HepG2 (cell line): Measurements from ENCODE around the gene HYLS1. TPM values are rescaled to one million over a fixed set of nuclear protein-coding genes. Genes with fewer than 3 reads are reported as not detected.

Experiments used
- ATAC-seq: fragments of 200-7000 bp; cut with Tn5 transposase; 3 replicates; pipeline ENCODE4 v1.9.1; 2020; ENCODE audit warnings: mild to moderate bottlenecking, moderate library complexity
- BruUV-seq: library from RNA; stranded (reverse); fragments of 400-500 nt; replicated peaks from 2 replicates; lab custom pipeline; 2021; lab: Mats Ljungman, UMichigan
- CTCF ChIA-PET: fragments of 300-600 bp; formaldehyde crosslinking; extraction: SDS; loops from one replicate; lab custom pipeline; 2021; ENCODE audit warnings: low total read pairs, inconsistent platforms, low intra/inter-chr PET ratio; lab: Yijun Ruan, JAX
- POLR2A ChIA-PET: fragments of 350-600 bp; sonication (Branson Sonifier 250); formaldehyde crosslinking; loops from one replicate; lab custom pipeline; 2020; ENCODE audit warnings: antibody characterized with exemption, inconsistent platforms; lab: Yijun Ruan, JAX
- DNase-seq: peaks from one replicate; pipeline ENCODE4 v3.0.0-alpha.2; 2015; ENCODE audit warnings: low spot score
- FAIRE-seq: peaks from 3 replicates; lab custom pipeline; 2011; peaks lifted over from hg19 to GRCh38; lab: Jason Lieb, UNC
- H2AFZ ChIP-seq: one replicate; pipeline ENCODE4 v1.6.1; 2011; ENCODE audit warnings: low read length, inconsistent platforms
- H3K27ac ChIP-seq: fragments of 300-600 bp; 3 replicates; pipeline ENCODE4 v1.8.0; 2011; ENCODE audit warnings: mixed run types, mild to moderate bottlenecking, mixed read lengths, low read length, inconsistent platforms; ENCODE audit not compliant: insufficient read depth; ENCODE audit errors: extremely low read length
- H3K27me3 ChIP-seq, 2 experiments: fragments of 200-600 bp in 1 of 2; 2 replicates in 1 of 2; 3 replicates in 1 of 2; pipeline versions ENCODE4 v1.6.0 to v1.8.0; 2011; ENCODE audit warnings: low read length in 2 of 2, mild to moderate bottlenecking in 2 of 2, moderate library complexity in 2 of 2, inconsistent platforms in 1 of 2; ENCODE audit not compliant: insufficient read depth in 2 of 2, control insufficient read depth in 1 of 2
- H3K36me3 ChIP-seq, 2 experiments: fragments of 200-600 bp in 1 of 2; replicated peaks in 1 of 2; 2 replicates in 1 of 2; 3 replicates in 1 of 2; pipeline versions ENCODE4 v1.5.1 to v1.8.0; 2011; ENCODE audit warnings: low read length in 2 of 2, inconsistent platforms in 1 of 2; ENCODE audit not compliant: insufficient read depth in 2 of 2, control insufficient read depth in 1 of 2
- H3K4me1 ChIP-seq: 2 replicates; pipeline ENCODE4 v1.5.1; 2012; ENCODE audit warnings: low read length, inconsistent platforms; ENCODE audit not compliant: insufficient read depth
- H3K4me2 ChIP-seq: 2 replicates; pipeline ENCODE4 v1.6.0; 2011; ENCODE audit warnings: low read depth, low read length, inconsistent platforms
- H3K4me3 ChIP-seq, 3 experiments: fragments of 200-600 bp in 1 of 3; sonication (generic), shearing (Covaris generic) in 1 of 3; replicated peaks in 1 of 3; 2 replicates each; pipeline ENCODE4 v1.5.1; 2011 to 2016; ENCODE audit warnings: low read length in 3 of 3, inconsistent platforms in 2 of 3, low read depth in 2 of 3, mild to moderate bottlenecking in 2 of 3, control low read depth in 1 of 3, mixed read lengths in 1 of 3; ENCODE audit not compliant: insufficient read depth in 1 of 3
- H3K79me2 ChIP-seq: one replicate; pipeline ENCODE4 v1.6.1; 2011; ENCODE audit warnings: low read length, inconsistent platforms; ENCODE audit not compliant: insufficient read depth
- H3K9ac ChIP-seq: 2 replicates; pipeline ENCODE4 v1.6.0; 2011; ENCODE audit warnings: mild to moderate bottlenecking, low read depth, low read length, inconsistent platforms; ENCODE audit not compliant: insufficient read depth
- H3K9me3 ChIP-seq: 2 replicates; pipeline ENCODE4 v1.5.1; 2012; ENCODE audit warnings: mild to moderate bottlenecking, low read length
- H4K20me1 ChIP-seq: 2 replicates; pipeline ENCODE4 v1.6.0; 2011; ENCODE audit warnings: inconsistent platforms, mild to moderate bottlenecking, low read length, moderate library complexity; ENCODE audit not compliant: insufficient read depth
- CHCHD3 ChIP-seq: sonication (generic); formaldehyde crosslinking; IDR thresholded peaks from 2 replicates; pipeline ENCODE4 v1.8.0; 2022; ENCODE audit warnings: mild to moderate bottlenecking, missing genetic modification reagents, moderate library complexity
- FLYWCH1 ChIP-seq: sonication (generic); formaldehyde crosslinking; IDR thresholded peaks from 2 replicates; pipeline ENCODE4 v1.8.1; 2023; ENCODE audit warnings: mild to moderate bottlenecking, missing genetic modification reagents
- FOXO1 ChIP-seq: sonication (generic); formaldehyde crosslinking; IDR thresholded peaks from 2 replicates; pipeline ENCODE4 v1.4.0; 2020; ENCODE audit warnings: missing genetic modification reagents
- GATAD1 ChIP-seq: IDR thresholded peaks from 2 replicates; pipeline ENCODE4 v1.6.1; 2016; ENCODE audit warnings: missing genetic modification reagents, missing compliant biosample characterization
- GTF2F1 ChIP-seq: fragments of 150-350 bp; IDR thresholded peaks from 2 replicates; pipeline ENCODE4 v1.6.1; 2014; ENCODE audit warnings: low read length
- REPIN1 ChIP-seq: sonication (generic); formaldehyde crosslinking; IDR thresholded peaks from 2 replicates; pipeline ENCODE4 v1.8.0; 2022; ENCODE audit warnings: missing genetic modification reagents, low read depth, mild to moderate bottlenecking, borderline replicate concordance
- SATB2 ChIP-seq: sonication (generic); formaldehyde crosslinking; IDR thresholded peaks from 2 replicates; pipeline ENCODE4 v1.5.0; 2020; ENCODE audit warnings: missing genetic modification reagents
- SP1 ChIP-seq, 2 experiments: fragments of 450-650 bp in 1 of 2; sonication (generic) in 1 of 2; formaldehyde crosslinking in 1 of 2; IDR thresholded peaks; 2 replicates each; pipeline versions ENCODE4 v1.4.0 to v1.6.1; 2016 to 2020; ENCODE audit warnings: missing genetic modification reagents in 1 of 2
- TEAD3 ChIP-seq: optimal IDR thresholded peaks from 2 replicates; pipeline ENCODE3; 2016; ENCODE audit warnings: borderline replicate concordance
- ZBED4 ChIP-seq: sonication (generic); formaldehyde crosslinking; IDR thresholded peaks from 2 replicates; pipeline ENCODE4 v1.4.0; 2020; ENCODE audit warnings: missing genetic modification reagents, borderline replicate concordance
- ZNF414 ChIP-seq: sonication (generic); formaldehyde crosslinking; IDR thresholded peaks from 2 replicates; pipeline ENCODE4 v1.5.0; 2020; ENCODE audit warnings: missing genetic modification reagents
- ZNF564 ChIP-seq: sonication (generic); formaldehyde crosslinking; IDR thresholded peaks from 2 replicates; pipeline ENCODE4 v1.8.1; 2023; ENCODE audit warnings: mild to moderate bottlenecking, missing genetic modification reagents
- WGBS: methylation state at CpG from one replicate; pipeline ENCODE4 v1.1.6; 2017; ENCODE audit warnings: low lambda C conversion rate; 5-methylcytosine and 5-hydroxymethylcytosine counted together
- in situ Hi-C: cut with HindIII; loops from 2 replicates; pipeline ENCODE4 v1.10.0; 2017; ENCODE audit warnings: low pct_unique_long_range_greater_than_20kb; ENCODE audit not compliant: extremely low pct_ligation_motif_present
- intact Hi-C: fragments of 100-400 bp; cut with micrococcal nuclease; formaldehyde crosslinking; loops from one replicate; pipeline ENCODE4 v1.10.0; 2022; ENCODE audit not compliant: unreplicated experiment
- polyA plus RNA-seq, 8 experiments: library from polyadenylated mRNA; depleted of rRNA in 3 of 8; stranded (reverse) in 7 of 8; unstranded in 1 of 8; fragments of >200 nt; fragmentation: Illumina TruSeq in 4 of 8; extraction: Trizol in 4 of 8; gene quantifications; 2 replicates each; pipeline versions ENCODE4 v1.2.1 to v1.2.3, GENCODE V29; 2011 to 2016; ENCODE audit warnings: low read depth in 4 of 8, missing spikeins in 1 of 8, mixed read lengths in 1 of 8; ENCODE audit not compliant: insufficient read depth in 1 of 8
- total RNA-seq, 5 experiments: library from RNA; depleted of rRNA; stranded (reverse); fragments of >200 nt; fragmentation: Illumina TruSeq; extraction: Trizol; gene quantifications; 2 replicates each; pipeline ENCODE4 v1.2.3, GENCODE V29; 2016; ENCODE audit warnings: low read depth in 1 of 5

Gene HYLS1
- total and polyA plus RNA-seq, 2 of the 13 experiments (the other 11 are each of a cell fraction or from before 2014, with no cell fraction given): 1.3 to 3.8 TPM

- H3K79me2 ChIP-seq: no peaks in the 10 kb centered on the region
- DNase-seq: no peak
- 22% methylated on average over 1 of the region's 1 CpG for WGBS
- no peaks in the 10 kb centered on the region for H3K27me3 ChIP-seq
- no TSS peak for BruUV-seq
- no peaks in the 10 kb centered on the region for H4K20me1 ChIP-seq
- TF ChIP-seq CHCHD3 (no peak), FLYWCH1 (CRISPR knock-in tag) (no peak), GATAD1 (CRISPR knock-in tag) (no peak), REPIN1 (CRISPR knock-in tag) (no peak), TEAD3 (CRISPR knock-in tag) (no peak), FOXO1 (no peak), SATB2 (CRISPR knock-in tag) (no peak), ZNF414 (CRISPR knock-in tag) (no peak), GTF2F1 (no peak), SP1 (IDR thresholded peaks at IDR 0.05) (no peak), SP1 (CRISPR knock-in tag; IDR thresholded peaks at IDR 0.05) (no peak), ZBED4 (CRISPR knock-in tag) (no peak), ZNF564 (CRISPR knock-in tag) (no peak)
- ChIA-PET CTCF (no interaction called here), POLR2A (no interaction called here)
- no peak for ATAC-seq
- H3K4me2 ChIP-seq: no peak overlapping the region
- H3K9me3 ChIP-seq: no peaks in the 10 kb centered on the region
- H2AFZ ChIP-seq: no peak overlapping the region
- H3K4me3 ChIP-seq: no peak overlapping the region
- no peak overlapping the region for H3K27ac ChIP-seq
- FAIRE-seq: no peak
- intact Hi-C loops: no loop called here
- peaks cover 26% of the 10 kb centered on the region for H3K4me1 ChIP-seq
- H3K9ac ChIP-seq: no peak overlapping the region
- in situ Hi-C loops: no loop called here
- no peaks in the 10 kb centered on the region for H3K36me3 ChIP-seq
Measured at GRCh38 chr11:125881291-125881690, 6.2 kb upstream of the HYLS1 start.
